GM12878 (cell line): ENCODE data around the gene SCIN. TPM values are rescaled to one million over a fixed set of nuclear protein-coding genes. Genes with fewer than 3 reads are reported as not detected.

ENCODE experiments used
- ATAC-seq: fragments of 200-7000 bp; cut with Tn5 transposase; 3 replicates; pipeline ENCODE4 v1.9.1; 2020; ENCODE audit warnings: mild to moderate bottlenecking, moderate library complexity
- BruUV-seq: library from RNA; stranded (reverse); fragments of 400-500 nt; replicated peaks from 2 replicates; lab custom pipeline; 2021; lab: Mats Ljungman, UMichigan
- CTCF ChIA-PET: fragments of 300-600 bp; sonication (Branson Sonifier 250); formaldehyde crosslinking; extraction: SDS; loops from one replicate; lab custom pipeline; 2021; ENCODE audit warnings: inconsistent platforms; lab: Yijun Ruan, JAX
- POLR2A ChIA-PET: fragments of 350-600 bp; formaldehyde crosslinking; extraction: SDS; loops from one replicate; lab custom pipeline; 2021; ENCODE audit warnings: inconsistent platforms; lab: Charles Lee
- RAD21 ChIA-PET: fragments of 300-600 bp; sonication (Branson Sonifier 250); formaldehyde crosslinking; loops from one replicate; lab custom pipeline; 2023; ENCODE audit warnings: antibody characterized with exemption; ENCODE audit not compliant: unreplicated experiment; lab: Charles Lee
- SMC1A ChIA-PET: fragments of 300-600 bp; sonication (Branson Sonifier 250); formaldehyde crosslinking; loops from one replicate; lab custom pipeline; 2023; ENCODE audit not compliant: unreplicated experiment, uncharacterized antibody; lab: Charles Lee
- DNase-seq: peaks from one replicate; pipeline ENCODE4 v3.0.0-alpha.2; 2011; ENCODE audit warnings: low read depth, low spot score
- FAIRE-seq: peaks from 3 replicates; lab custom pipeline; 2011; peaks lifted over from hg19 to GRCh38; lab: Jason Lieb, UNC
- H2AFZ ChIP-seq: 2 replicates; pipeline ENCODE4 v1.6.0; 2011; ENCODE audit warnings: low read depth, low read length, control low read depth; ENCODE audit not compliant: control insufficient read depth
- H3K27ac ChIP-seq: 2 replicates; pipeline ENCODE4 v1.5.1; 2011; ENCODE audit warnings: control low read depth; ENCODE audit not compliant: control insufficient read depth, insufficient read depth
- H3K27me3 ChIP-seq, 2 experiments: replicated peaks in 1 of 2; 2 replicates each; pipeline versions ENCODE4 v1.6.0 to v1.6.1; 2011; ENCODE audit warnings: low read length in 1 of 2; ENCODE audit not compliant: control insufficient read depth in 2 of 2, insufficient read depth in 2 of 2
- H3K36me3 ChIP-seq, 2 experiments: 2 replicates each; pipeline ENCODE4 v1.5.1; 2011; ENCODE audit warnings: low read length in 1 of 2; ENCODE audit not compliant: control insufficient read depth in 2 of 2, insufficient read depth in 2 of 2
- H3K4me1 ChIP-seq: 2 replicates; pipeline ENCODE4 v1.6.1; 2011; ENCODE audit warnings: mild to moderate bottlenecking, low read length, moderate library complexity, mixed read lengths; ENCODE audit not compliant: control insufficient read depth, insufficient read depth
- H3K4me2 ChIP-seq: 2 replicates; pipeline ENCODE4 v1.6.0; 2011; ENCODE audit warnings: control low read depth; ENCODE audit not compliant: control insufficient read depth, insufficient read depth
- H3K4me3 ChIP-seq: fragments of 200-600 bp; sonication (generic); 2 replicates; pipeline ENCODE4 v1.5.1; 2016
- H3K79me2 ChIP-seq: 2 replicates; pipeline ENCODE4 v1.6.0; 2011; ENCODE audit warnings: low read length; ENCODE audit not compliant: control insufficient read depth, insufficient read depth
- H3K9ac ChIP-seq: 2 replicates; pipeline ENCODE4 v1.8.0; 2011; ENCODE audit warnings: low read length, control low read depth, mixed read lengths; ENCODE audit not compliant: control insufficient read depth, insufficient read depth
- H3K9me3 ChIP-seq: replicated peaks from 3 replicates; pipeline ENCODE4 v1.5.1; 2011; ENCODE audit warnings: mild to moderate bottlenecking, low read length; ENCODE audit not compliant: control insufficient read depth, insufficient read depth
- H4K20me1 ChIP-seq: 2 replicates; pipeline ENCODE4 v1.6.0; 2011; ENCODE audit not compliant: control insufficient read depth, insufficient read depth
- EED ChIP-seq: sonication (generic); IDR thresholded peaks from 2 replicates; pipeline ENCODE4 v1.6.1; 2016; ENCODE audit warnings: antibody characterized with exemption, low read depth
- NFYA ChIP-seq: IDR thresholded peaks from 2 replicates; pipeline ENCODE4 v1.6.1; 2011; ENCODE audit warnings: low read depth, mild to moderate bottlenecking, low read length, improper control_type of control experiment, borderline replicate concordance
- NR2F1 ChIP-seq: fragments of 450-650 bp; conservative IDR thresholded peaks from 2 replicates; pipeline ENCODE4 v1.6.1; 2017; ENCODE audit warnings: mild to moderate bottlenecking
- PRDM15 ChIP-seq: fragments of 450-650 bp; formaldehyde crosslinking; IDR thresholded peaks from 2 replicates; pipeline ENCODE4 v1.4.0; 2020; ENCODE audit warnings: mild to moderate bottlenecking, moderate library complexity
- RB1 ChIP-seq: fragments of 450-650 bp; formaldehyde crosslinking; IDR thresholded peaks from 2 replicates; pipeline ENCODE4 v1.6.1; 2017; ENCODE audit warnings: mild to moderate bottlenecking, borderline replicate concordance
- SMC3 ChIP-seq: IDR thresholded peaks from 2 replicates; pipeline ENCODE4 v1.6.1; 2011; ENCODE audit warnings: low read length, improper control_type of control experiment, borderline replicate concordance
- SUZ12 ChIP-seq: fragments of 200-600 bp; sonication (generic); IDR thresholded peaks from one replicate; pipeline ENCODE4 v1.6.1; 2018; ENCODE audit warnings: antibody characterized with exemption, mild to moderate bottlenecking; ENCODE audit not compliant: unreplicated experiment
- TAF1 ChIP-seq: IDR thresholded peaks from 2 replicates; pipeline ENCODE4 v1.6.1; 2011; ENCODE audit warnings: mild to moderate bottlenecking, low read depth, low read length, borderline replicate concordance
- WGBS: methylation state at CpG from one replicate; pipeline ENCODE4 v1.1.6; 2016; ENCODE audit warnings: low lambda C conversion rate; ENCODE audit not compliant: insufficient replicate concordance, insufficient coverage; ENCODE audit errors: missing lambda C conversion rate; 5-methylcytosine and 5-hydroxymethylcytosine counted together
- in situ Hi-C: fragments of 300-500 bp; cut with MboI; formaldehyde crosslinking; loops from 9 replicates; pipeline ENCODE4 v1.14.3; 2018; ENCODE audit warnings: mixed read lengths
- intact Hi-C: fragments of 100-400 bp; cut with micrococcal nuclease; formaldehyde crosslinking; loops from one replicate; pipeline ENCODE4 v1.14.2; 2022; ENCODE audit not compliant: unreplicated experiment
- polyA plus RNA-seq, 11 experiments: library from polyadenylated mRNA; depleted of rRNA in 4 of 11; unstranded in 6 of 11; stranded (reverse) in 5 of 11; fragments of >200 nt; fragmentation: Nextera tagmentation in 4 of 11; fragmentation: Illumina TruSeq in 1 of 11; extraction: Ambion mirVana in 4 of 11; extraction: Trizol in 1 of 11; gene quantifications; 1 replicate in 1 of 11; 2 replicates in 10 of 11; pipeline versions ENCODE4 v1.2.1 to v1.2.3, GENCODE V29; 2011 to 2016; ENCODE audit warnings: inconsistent platforms in 2 of 11, missing spikeins in 2 of 11, low read depth in 1 of 11
- total RNA-seq, 4 experiments: library from RNA; depleted of rRNA in 3 of 4; stranded (reverse); fragments of >200 nt in 3 of 4; fragmentation: Illumina TruSeq in 1 of 4; extraction: Trizol in 1 of 4; gene quantifications; 2 replicates each; pipeline versions ENCODE4 v1.2.1 to v1.2.3, GENCODE V29; 2013 to 2021
- TF ChIP-seq, protein P1 (sequence below): fragments of 150-350 bp; IDR thresholded peaks from 2 replicates; pipeline ENCODE4 v1.6.1; 2014; ENCODE audit warnings: mild to moderate bottlenecking, low read depth, low read length
- TF ChIP-seq, protein P2 (sequence below): fragments of 450-650 bp; IDR thresholded peaks from 2 replicates; pipeline ENCODE4 v1.6.1; 2018; ENCODE audit warnings: mild to moderate bottlenecking, low read depth, moderate library complexity; ENCODE audit not compliant: partially characterized antibody

SCIN gene
- total and polyA plus RNA-seq, 10 of the 15 experiments (the other 5 are each of a cell fraction or from before 2014, with no cell fraction given): 0.23 to 2.1 (median 1.0) TPM

DNA sequence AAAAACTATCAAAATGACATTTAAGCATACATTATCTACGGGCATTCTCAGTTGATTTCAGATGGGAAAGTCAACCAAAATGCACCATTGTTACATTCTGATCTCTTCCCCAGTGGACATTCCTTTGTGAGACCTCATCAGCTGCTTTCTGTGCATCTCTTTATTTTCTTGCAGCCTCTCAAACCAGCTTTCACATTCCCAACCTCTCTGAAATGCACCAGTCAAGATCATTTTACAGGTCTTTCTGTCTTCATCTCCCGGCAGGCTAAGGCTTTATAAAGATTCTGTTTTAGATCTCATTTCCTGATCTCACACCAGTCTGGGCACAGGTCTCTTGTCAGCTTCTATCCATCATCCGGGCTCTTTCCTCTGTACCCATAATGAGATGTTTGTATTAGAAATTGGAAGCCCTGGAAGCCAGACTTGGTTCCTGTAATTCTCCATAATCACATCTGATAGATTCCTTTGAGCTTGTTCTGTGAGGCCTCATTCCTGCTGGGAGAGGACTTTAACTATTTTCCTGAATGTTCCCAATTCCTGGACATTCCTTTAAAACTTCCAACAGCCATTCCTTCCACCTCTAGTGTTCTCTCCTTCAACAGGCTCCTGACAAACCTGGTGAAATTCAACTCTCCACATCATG, 72.6 kb downstream of the SCIN start:
- SMC1A ChIA-PET: interaction anchor here (0.6 kb wide), 1 partner anchor 578 kb away, joined by 3 read pairs; no protein-coding TSS in a partner anchor
- Histone ChIP-seq H4K20me1 (no peaks in the 10 kb centered on the region), H3K9me3 (no peaks in the 10 kb centered on the region), H3K27me3 (no peaks in the 10 kb centered on the region), H3K9ac (no peak overlapping the region), H3K27ac (no peak overlapping the region), H3K36me3 (no peaks in the 10 kb centered on the region), H3K79me2 (no peaks in the 10 kb centered on the region), H2AFZ (no peak overlapping the region), H3K4me2 (no peak overlapping the region), H3K4me3 (no peak overlapping the region), H3K4me1 (no peaks in the 10 kb centered on the region)
- FAIRE-seq (no peak), DNase-seq (no peak), ATAC-seq (no peak)
- in situ Hi-C loops: loop anchor here (10.0 kb wide), 1 partner anchor 622 kb away; no protein-coding TSS in a partner anchor
- BruUV-seq: no TSS peak
- RAD21 ChIA-PET: no interaction called here
- intact Hi-C loops: loop anchor here (10.0 kb wide), 1 partner anchor 532 kb away; no protein-coding TSS in a partner anchor
- 64% methylated on average over 3 of the region's 3 CpGs for WGBS
- POLR2A ChIA-PET: no interaction called here
- CTCF ChIA-PET: no interaction called here
- TF ChIP-seq EED (no peak), NFYA (no peak), NR2F1 (no peak), SUZ12 (no peak), SMC3 (no peak), PRDM15 (CRISPR knock-in tag) (no peak), TAF1 (no peak), RB1 (no peak)
- TF ChIP-seq, protein P1, sequence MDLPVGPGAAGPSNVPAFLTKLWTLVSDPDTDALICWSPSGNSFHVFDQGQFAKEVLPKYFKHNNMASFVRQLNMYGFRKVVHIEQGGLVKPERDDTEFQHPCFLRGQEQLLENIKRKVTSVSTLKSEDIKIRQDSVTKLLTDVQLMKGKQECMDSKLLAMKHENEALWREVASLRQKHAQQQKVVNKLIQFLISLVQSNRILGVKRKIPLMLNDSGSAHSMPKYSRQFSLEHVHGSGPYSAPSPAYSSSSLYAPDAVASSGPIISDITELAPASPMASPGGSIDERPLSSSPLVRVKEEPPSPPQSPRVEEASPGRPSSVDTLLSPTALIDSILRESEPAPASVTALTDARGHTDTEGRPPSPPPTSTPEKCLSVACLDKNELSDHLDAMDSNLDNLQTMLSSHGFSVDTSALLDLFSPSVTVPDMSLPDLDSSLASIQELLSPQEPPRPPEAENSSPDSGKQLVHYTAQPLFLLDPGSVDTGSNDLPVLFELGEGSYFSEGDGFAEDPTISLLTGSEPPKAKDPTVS: no peak
- TF ChIP-seq, protein P2, sequence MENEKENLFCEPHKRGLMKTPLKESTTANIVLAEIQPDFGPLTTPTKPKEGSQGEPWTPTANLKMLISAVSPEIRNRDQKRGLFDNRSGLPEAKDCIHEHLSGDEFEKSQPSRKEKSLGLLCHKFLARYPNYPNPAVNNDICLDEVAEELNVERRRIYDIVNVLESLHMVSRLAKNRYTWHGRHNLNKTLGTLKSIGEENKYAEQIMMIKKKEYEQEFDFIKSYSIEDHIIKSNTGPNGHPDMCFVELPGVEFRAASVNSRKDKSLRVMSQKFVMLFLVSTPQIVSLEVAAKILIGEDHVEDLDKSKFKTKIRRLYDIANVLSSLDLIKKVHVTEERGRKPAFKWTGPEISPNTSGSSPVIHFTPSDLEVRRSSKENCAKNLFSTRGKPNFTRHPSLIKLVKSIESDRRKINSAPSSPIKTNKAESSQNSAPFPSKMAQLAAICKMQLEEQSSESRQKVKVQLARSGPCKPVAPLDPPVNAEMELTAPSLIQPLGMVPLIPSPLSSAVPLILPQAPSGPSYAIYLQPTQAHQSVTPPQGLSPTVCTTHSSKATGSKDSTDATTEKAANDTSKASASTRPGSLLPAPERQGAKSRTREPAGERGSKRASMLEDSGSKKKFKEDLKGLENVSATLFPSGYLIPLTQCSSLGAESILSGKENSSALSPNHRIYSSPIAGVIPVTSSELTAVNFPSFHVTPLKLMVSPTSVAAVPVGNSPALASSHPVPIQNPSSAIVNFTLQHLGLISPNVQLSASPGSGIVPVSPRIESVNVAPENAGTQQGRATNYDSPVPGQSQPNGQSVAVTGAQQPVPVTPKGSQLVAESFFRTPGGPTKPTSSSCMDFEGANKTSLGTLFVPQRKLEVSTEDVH: no peak
